ENCODE data around the gene PHF5A.
"Not testable (repeated sequence)": the region's sequence is repeated elsewhere in the genome, so short reads cannot be mapped to it uniquely, and the experiment has no call there.

Gene PHF5A

GRCh38 chr22:41487037-41487935 is 18.8 kb upstream of the PHF5A start:
- DNase-seq, result no peak

DNA sequence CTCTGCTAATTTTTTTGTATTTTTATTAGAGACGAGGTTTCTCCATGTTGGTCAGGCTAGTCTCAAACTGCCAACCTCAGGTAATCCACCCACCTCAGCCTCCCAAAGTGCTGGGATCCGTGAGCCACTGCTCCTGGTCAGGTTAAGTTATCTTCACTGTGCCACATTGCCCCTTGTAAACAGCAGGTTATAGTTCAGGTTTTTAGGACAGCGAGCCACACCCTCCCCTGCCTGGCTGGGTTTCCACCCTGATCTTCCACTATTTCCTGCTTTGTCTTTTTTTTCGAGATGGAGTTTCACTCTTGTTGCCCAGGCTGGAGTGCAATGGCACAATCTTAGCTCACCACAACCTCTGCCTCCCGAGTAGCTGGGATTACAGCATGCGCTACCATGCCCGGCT is 16.5 kb upstream of the PHF5A start:
- no peak for DNase-seq

GRCh38 chr22:41482319-41482935 is 13.9 kb upstream of the PHF5A start:
- peak; percentile 70 for DNase-seq

GRCh38 chr22:41481925-41482318 is 13.4 kb upstream of the PHF5A start:
- no peak for DNase-seq

DNA sequence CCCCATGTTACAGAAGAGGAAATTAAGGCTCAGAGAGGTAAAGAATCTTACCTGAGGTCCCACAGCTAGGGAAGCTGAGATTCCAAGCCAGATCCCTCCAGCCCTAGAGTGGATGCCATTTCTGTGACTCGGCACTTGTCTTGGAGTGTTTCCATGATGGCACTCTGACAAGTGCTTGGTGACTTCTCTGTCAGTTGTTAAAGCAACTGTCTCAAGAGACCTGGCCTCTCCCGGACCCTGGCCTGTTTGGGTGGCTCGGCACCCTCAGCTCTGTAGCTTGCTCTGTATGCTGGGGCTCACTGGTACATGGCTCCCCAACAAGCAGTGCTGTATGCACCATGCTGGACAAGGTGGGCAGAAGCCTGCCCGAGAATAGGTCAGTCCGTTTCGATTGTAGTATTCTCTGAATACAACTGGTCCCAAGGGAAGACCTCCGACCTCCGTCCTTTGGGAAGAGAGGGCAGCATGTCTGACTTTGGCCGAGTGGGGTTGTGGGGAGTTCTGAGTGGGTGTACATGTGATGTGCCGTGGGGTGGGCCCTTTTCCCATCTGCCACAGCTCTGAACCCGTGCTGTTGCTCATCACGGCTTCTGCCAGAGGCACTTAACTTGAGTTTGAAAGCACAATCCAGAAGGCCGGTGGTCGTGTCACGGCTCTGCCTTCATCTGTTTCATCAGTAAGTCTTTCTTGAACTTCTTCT is 12.8 kb upstream of the PHF5A start:
- no peak for DNase-seq

DNA sequence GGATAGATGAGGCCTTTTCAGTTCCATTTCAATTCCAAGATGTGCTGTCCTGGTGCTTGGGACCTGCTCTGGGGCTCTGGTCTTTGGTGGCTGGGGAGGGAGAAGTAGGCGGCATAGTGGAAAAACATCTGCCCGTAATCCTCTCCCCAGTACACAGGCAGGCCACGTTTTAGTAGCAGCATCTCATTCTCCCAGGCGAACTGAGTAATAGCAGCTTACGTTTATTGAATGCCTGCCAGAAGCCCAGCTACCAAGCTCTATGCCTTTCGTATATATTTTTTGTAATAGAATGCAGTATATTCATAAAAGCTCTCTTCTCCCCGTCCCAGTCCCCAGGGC is 11.9 kb upstream of the PHF5A start:
- no peak for DNase-seq

DNA sequence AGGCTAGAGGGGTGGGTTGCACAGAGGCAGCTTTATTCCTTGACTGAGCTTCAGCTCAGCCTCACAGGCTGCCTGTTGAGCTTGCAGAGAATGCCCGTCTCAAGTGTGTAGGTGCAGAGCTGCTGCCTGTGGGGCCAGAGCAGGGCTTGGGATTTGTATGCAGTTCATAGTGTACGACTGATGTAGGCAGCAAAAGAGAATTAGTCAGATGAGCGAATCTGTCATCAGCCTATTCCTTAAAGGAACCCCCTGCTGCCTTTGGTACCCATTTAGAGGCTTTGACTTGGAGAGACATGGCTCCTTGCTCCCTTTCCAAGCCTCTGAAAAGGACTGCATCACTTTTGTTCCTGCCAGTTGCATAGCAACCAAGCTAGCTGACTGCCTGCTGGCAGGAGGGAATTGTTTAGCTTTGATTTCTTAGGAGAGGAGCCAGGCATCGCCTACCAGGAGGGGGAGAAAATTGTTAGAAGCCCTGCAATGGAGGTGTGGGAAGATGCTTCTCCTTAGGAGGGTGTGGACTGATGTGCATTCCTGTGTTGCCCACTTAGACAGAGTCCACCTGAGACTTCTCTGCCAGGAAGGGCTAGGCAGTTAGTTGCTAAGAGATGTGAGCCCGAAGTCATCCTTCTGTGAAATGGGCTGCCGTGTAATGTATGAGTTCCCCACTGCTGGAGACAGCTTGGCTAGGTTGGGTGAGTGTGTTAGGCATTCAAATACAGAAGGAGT is 11.3 kb upstream of the PHF5A start:
- DNase-seq, result no peak

DNA sequence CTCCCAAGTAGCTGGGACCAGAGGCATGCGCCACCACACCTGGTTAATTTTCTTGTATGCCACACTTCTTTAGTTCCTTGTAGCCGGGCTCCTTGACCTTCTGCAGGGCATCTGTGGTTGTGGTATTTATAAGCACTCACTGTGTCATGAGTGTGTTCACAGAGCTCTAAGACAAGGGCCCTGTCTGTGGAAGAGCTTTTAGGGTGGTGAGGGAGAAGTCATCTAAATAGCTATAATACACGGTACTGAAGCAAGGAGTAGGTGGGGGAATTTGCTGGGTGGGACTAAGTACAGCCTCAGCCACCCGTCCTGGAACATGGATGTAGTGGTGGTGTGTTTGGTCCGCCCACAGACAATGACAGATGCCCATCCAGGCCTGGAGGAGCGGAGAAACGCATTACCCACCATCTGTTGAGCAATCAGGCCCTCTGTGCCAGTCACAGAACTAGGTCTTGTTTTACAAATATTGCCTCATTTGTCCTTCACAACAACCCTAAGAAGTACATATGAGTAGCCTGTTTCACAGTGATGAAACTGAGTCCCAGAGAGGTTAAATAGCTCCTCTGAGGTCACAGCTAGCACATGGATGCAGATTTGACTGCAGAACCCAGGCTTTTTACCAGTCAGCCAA is 10.5 kb upstream of the PHF5A start:
- peak; percentile 97 for DNase-seq

DNA sequence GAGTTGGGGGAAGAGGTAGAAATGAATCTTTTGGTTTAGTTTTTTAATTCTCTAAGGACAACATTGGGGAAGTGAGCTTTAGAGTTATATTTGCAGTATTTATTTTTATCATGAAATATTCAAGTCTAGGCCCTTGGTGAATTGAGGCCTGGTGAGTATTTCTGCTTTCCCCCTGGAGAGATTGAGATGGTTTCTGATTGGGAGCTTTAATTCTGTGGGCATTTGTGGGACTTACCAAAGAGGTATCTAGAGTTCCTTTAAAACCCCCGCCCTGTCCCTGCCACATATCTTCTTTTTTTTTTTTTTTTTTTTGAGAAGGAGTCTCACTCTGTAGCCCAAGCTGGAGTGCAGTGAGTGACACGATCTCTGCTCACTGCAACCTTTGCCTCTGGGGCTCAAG is 10.0 kb upstream of the PHF5A start:
- no peak for DNase-seq

DNA sequence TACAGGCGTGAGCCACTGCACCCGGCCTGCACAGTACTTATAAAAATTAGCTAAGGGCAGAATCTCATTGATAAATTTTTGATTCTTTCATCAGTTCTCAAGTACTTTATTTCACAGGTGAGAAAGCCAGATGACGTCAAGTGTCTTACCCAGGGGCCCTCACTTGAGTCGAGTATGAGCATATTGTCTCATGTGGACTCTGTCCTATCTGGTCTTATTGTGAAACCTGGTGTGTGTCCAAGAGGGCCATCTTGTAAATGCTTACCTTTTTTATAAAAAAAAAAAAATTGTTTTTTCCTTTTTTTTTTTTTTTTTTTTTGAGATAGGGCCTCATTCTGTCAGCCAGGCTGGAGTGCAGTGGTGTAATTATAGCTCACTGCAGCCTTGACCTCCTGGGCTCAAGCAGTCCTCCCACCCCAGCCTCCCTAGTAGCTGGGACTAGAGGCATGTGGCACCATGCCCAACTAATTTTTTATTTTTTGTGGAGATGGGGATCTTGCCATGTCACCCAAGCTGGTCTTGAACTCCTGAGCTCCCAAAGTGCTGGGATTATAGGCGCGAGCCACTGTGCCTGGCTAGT is 6.5 kb upstream of the PHF5A start:
- no peak for DNase-seq

DNA sequence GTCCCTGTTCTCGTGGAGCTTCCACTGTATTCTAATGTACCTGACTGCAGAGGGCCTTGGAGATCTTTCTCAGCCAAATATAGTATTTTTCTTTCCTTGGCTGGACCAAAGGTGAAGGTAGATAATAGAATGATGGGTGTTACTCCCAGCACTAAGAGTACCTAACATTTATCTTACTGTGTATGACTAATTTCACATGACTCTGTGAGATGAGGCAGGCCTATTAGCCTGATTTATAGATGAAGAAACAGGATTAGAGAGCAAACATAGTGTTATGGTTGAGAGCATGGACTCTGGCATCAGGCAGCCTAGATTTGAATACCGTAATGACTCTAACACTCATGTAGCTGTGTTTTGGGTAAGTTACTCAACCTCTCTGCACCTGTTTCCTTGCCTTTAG is 3.1 kb upstream of the PHF5A start:
- no peak for DNase-seq

DNA sequence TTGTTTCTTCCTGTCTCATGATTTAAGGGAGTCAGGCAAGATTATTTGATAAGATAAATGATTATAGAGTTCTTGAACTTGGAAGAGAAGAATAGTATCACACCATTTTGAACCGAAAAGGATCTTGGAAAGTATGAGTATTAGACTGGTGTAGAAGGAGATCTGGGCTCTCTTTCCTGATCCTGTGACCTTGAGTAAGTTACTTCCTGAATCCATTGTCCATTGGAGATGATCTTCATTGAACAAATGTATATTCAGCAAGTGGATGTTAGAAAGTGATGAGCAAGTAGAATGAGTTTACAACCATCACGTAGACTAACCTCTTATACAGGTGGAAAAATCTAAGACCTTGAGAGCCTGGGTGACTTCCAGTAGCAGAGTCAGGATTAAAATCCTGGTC is 2.4 kb upstream of the PHF5A start:
- peak; percentile 35 for DNase-seq

DNA sequence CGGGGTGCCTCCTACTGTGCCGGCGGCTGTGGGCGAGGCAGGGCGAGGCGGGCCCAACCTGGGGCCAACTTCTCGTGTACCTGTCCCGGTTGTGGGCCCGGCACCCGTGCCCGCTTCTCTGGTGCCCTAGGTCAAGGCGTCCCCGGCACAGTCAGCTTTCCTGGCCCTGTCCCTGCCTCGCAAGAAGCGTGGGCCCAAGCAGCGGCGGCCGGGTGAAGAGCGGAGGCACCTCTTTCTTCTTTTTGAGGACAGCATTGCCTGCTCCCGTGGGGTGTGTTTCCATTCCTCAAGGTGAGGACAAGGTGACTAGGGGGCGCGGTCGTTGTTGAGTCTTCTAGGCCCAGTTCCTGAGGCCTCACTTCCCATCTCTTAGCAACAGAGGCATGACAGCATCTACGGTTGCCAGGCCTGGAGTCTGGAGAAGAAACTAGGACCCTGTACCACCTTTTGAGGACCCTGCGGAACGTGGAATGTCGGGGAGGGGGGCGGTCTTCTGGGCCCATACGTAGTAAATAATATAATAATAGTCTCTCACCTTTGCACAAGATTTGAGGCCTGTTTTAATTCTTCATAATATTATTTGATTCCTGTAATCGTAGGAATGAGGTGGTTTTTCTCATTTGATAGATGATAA is 843 bp upstream of the PHF5A start:
- DNase-seq, result peak; percentile 38

DNA sequence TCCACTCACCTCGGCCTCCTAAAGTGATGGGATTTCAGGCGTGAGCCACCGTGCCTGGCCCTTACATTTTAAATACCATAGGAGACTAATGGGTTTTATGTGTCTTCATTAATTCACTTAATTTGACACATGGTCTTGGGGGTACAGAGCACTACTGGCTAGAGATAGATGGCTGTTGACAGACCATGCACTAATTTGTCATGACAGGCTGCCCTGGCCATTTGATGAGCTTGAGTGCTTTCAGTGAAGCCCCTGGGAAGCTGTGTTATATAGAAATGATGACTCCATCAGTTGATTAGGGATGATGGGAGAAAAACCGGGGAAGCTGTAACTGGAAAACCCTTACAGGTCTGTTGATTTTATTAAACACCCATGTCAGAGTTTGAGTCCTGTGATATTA is 6.6 kb downstream of the PHF5A start:
- DNase-seq, result no peak

GRCh38 chr22:41460071-41460470 is 8.4 kb downstream of the PHF5A start:
- DNase-seq, result not testable (repeated sequence)

- DNase-seq, result no peak
Measured at GRCh38 chr22:41459431-41459830, 9.1 kb downstream of the PHF5A start.

GRCh38 chr22:41458161-41458728 is 10.2 kb downstream of the PHF5A start:
- no peak for DNase-seq

GRCh38 chr22:41448189-41448808 is 20.2 kb downstream of the PHF5A start:
- DNase-seq, result peak; percentile 98

GRCh38 chr22:41447435-41448188 is 20.9 kb downstream of the PHF5A start:
- peak; percentile 65 for DNase-seq

All from inflammatory macrophage treated with lipopolysaccharide for 4 hours (primary cell).